22Rv1 (cell line): Measurements from ENCODE around the gene POLR2A.
A peak's percentile ranks its signal among the peaks of the same experiment; 100 is the strongest.

ENCODE experiments used
- H3K27ac ChIP-seq: fragments of 450-650 bp; 2 replicates; pipeline ENCODE4 v1.5.1; 2017
- ZFX ChIP-seq: fragments of 450-650 bp; IDR thresholded peaks from 2 replicates; pipeline ENCODE4 v1.6.1; 2017; ENCODE audit warnings: antibody characterized with exemption, borderline replicate concordance
- TF ChIP-seq, protein P1 (sequence below): fragments of 450-650 bp; IDR thresholded peaks from 2 replicates; pipeline ENCODE4 v1.5.1; 2017; ENCODE audit warnings: mild to moderate bottlenecking

The POLR2A gene

DNA sequence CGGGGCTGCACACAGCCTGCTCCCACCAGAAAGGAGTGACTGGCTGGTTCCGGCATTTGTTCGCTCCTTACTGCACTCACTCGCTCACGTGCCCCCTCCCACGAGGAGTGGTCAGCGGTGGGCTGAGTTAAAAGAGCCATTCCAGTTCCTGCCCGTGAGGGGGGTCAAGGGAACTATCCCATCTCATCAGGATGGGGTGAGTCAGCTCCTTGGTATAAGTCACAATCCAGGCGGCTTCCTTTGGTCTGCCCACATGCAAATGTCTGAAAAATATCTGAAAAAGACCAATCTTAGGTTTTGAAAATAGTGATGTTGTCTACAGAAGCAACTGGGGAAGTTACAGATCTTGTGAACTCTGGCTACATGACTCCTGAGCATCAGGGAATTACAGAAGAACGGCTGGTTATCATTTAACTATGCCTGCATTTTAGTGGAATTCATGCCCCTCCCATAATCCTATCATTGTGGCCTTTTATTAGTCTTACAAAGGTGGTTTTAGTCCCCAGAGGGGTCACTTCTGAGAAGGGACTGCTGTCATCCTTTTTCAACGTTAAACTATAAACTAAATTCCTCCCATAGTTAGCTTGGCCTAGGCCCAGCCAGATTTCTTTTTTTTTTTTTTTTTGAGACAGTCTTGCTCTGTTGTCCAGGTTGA, 54.9 kb downstream of the POLR2A start:
- TF ChIP-seq ZFX = no peak
- H3K27ac ChIP-seq = no peak overlapping the region

DNA sequence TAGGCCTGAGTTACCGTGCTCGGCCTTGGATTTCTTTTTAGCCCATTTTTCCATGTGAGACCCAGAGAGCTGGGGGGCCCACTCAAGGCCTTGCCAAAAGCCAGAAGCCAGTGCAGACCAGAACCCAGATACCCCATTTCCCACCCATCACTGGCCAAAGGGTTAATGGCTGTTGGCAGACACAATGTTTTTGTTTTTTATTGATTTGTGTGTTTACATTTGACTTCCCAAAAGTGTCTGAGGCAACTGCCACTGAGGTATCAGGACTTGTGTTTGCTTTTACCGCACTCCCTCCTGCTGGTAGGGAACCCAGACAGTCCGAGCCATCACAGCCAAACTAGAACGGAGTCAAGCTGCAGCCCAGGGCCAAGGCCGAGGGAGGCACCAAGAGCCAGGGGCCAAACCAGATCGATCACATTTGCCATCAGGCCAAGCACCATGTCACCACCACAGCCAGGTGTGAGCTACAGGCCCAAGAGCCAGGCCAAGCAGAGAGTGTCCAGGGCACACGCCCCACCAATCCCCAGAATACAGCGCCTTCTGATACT, 57.0 kb downstream of the POLR2A start:
- TF ChIP-seq ZFX = no peak
- TF ChIP-seq, protein P1, sequence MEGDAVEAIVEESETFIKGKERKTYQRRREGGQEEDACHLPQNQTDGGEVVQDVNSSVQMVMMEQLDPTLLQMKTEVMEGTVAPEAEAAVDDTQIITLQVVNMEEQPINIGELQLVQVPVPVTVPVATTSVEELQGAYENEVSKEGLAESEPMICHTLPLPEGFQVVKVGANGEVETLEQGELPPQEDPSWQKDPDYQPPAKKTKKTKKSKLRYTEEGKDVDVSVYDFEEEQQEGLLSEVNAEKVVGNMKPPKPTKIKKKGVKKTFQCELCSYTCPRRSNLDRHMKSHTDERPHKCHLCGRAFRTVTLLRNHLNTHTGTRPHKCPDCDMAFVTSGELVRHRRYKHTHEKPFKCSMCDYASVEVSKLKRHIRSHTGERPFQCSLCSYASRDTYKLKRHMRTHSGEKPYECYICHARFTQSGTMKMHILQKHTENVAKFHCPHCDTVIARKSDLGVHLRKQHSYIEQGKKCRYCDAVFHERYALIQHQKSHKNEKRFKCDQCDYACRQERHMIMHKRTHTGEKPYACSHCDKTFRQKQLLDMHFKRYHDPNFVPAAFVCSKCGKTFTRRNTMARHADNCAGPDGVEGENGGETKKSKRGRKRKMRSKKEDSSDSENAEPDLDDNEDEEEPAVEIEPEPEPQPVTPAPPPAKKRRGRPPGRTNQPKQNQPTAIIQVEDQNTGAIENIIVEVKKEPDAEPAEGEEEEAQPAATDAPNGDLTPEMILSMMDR = no peak
- H3K27ac ChIP-seq = no peak overlapping the region

DNA sequence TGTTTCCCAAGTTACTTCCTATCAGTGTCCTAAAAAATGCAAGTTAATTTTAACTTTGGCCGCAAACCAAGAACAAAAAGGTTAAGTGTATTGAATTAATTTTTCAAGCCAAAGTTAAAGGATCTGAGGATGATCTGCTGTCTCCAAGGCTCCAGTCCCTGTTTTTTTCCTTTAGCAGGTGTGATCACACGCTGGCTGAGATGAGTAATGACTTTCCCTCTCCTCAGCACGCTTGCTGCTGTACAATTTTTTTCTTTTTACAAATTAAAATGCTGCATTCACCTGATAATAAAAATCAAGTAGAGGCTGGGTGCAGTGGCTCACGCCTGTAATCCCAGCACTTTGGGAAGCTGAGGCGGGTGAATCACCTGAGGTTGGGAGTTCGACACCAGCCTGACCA, 60.7 kb downstream of the POLR2A start:
- H3K27ac ChIP-seq = no peak overlapping the region
- TF ChIP-seq, protein P1 = no peak
- no peak for TF ChIP-seq ZFX

DNA sequence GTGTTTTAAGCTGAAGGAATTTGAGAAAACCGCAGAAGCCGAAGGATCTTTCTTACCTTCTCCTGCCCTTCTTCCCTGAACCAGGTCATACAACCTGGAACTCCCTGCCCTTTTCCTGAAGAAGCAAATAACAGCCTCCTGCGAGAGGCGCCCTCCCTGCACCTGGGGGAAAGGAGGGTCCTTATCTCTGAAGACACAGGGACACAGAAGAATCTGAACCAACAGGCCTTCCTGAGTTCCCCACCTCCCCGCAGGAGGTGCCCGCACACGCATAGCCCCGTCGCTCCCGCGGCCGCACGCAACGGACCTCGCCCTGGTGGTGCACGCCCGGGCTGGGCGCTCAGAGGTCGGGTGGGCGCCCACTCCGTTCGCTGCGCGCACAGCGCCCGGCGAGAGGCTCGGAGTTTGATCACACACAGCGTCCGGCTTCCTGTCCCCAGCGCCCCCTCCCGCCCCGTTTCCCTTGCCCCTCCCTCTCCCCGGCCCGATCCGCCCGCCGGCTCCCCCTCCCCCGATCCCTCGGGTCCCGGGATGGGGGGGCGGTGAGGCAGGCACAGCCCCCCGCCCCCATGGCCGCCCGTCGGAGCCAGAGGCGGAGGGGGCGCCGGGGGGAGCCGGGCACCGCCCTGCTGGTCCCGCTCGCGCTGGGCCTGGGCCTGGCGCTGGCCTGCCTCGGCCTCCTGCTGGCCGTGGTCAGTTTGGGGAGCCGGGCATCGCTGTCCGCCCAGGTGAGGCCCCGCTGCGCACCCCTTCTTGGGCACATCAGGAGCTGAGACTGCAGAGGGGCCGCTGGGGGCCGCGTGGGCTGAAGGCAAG, 64.6 kb downstream of the POLR2A start, which contains the start of gene TNFSF12:
TNFSF12 (plus strand) TSS at position 474 of the 816 bp plus-strand sequence; CDS start at position 570, 96 bp downstream.
- no peak within 1 kb of the TSS for H3K27ac ChIP-seq
- no peak for TF ChIP-seq ZFX
- TF ChIP-seq, protein P1 = peak; percentile 12; the same call in 1 of the 2 replicates
